HCT116 (cell line): ENCODE data around the gene TAF4. TPM values are rescaled to one million over a fixed set of nuclear protein-coding genes. Genes with fewer than 3 reads are reported as not detected.

Source experiments
- ATAC-seq: fragments of 200-7000 bp; cut with Tn5 transposase; 2 replicates; pipeline ENCODE4 v1.9.1; 2020; ENCODE audit warnings: mild to moderate bottlenecking, moderate library complexity
- BruUV-seq: library from RNA; stranded (reverse); fragments of 400-500 nt; replicated peaks from 2 replicates; lab custom pipeline; 2021; lab: Mats Ljungman, UMichigan
- CTCF ChIA-PET: fragments of 300-600 bp; sonication (Branson Sonifier 250); formaldehyde crosslinking; loops from one replicate; lab custom pipeline; 2021; ENCODE audit warnings: antibody characterized with exemption; lab: Charles Lee
- POLR2A ChIA-PET: fragments of 300-600, 350-600 bp; sonication (Branson Sonifier 250); formaldehyde crosslinking; loops from one replicate; lab custom pipeline; 2021; ENCODE audit warnings: antibody characterized with exemption; lab: Charles Lee
- RAD21 ChIA-PET, 2 experiments: fragments of 300-600 bp; sonication (Branson Sonifier 250); formaldehyde crosslinking; loops; one replicate each; lab custom pipeline; 2023; ENCODE audit warnings: low total read pairs in 2 of 2; ENCODE audit not compliant: uncharacterized antibody in 2 of 2, unreplicated experiment in 2 of 2, low non-redundant PET in 1 of 2; lab: Charles Lee
- DNase-seq: peaks from one replicate; pipeline ENCODE4 v3.0.0-alpha.2; 2010; ENCODE audit warnings: low read depth, low spot score
- H2AFZ ChIP-seq: fragments of 200-600 bp; shearing (Covaris generic), sonication (generic); 2 replicates; pipeline ENCODE4 v1.6.1; 2017; ENCODE audit warnings: low read depth, mixed run types, mixed read lengths, antibody characterized with exemption, low read length; ENCODE audit not compliant: poor library complexity, severe bottlenecking
- H3K27ac ChIP-seq: 2 replicates; pipeline ENCODE4 v1.5.1; 2012; ENCODE audit warnings: low read depth, low read length
- H3K27me3 ChIP-seq: fragments of 200-600 bp; sonication (generic); 2 replicates; pipeline ENCODE4 v1.6.1; 2016; ENCODE audit warnings: mixed run types, low read length, mixed read lengths; ENCODE audit not compliant: insufficient read depth
- H3K36me3 ChIP-seq, 2 experiments: fragments of 200-500 bp in 1 of 2; fragments of 200-600 bp in 1 of 2; sonication (Bioruptor generic) in 1 of 2; sonication (generic) in 1 of 2; 2 replicates each; pipeline versions ENCODE4 v1.5.1 to v1.6.1; 2014 to 2016; ENCODE audit warnings: low read length in 2 of 2, inconsistent platforms in 1 of 2, mixed read lengths in 1 of 2, mixed run types in 1 of 2; ENCODE audit not compliant: insufficient read depth in 2 of 2, control insufficient read depth in 1 of 2
- H3K4me1 ChIP-seq, 2 experiments: fragments of 200-600 bp in 1 of 2; sonication (generic) in 1 of 2; 2 replicates each; pipeline versions ENCODE4 v1.5.1 to v1.6.1; 2012 to 2017; ENCODE audit warnings: low read length in 2 of 2, inconsistent platforms in 1 of 2, mild to moderate bottlenecking in 1 of 2, mixed read lengths in 1 of 2, mixed run types in 1 of 2, moderate library complexity in 1 of 2; ENCODE audit not compliant: insufficient read depth in 2 of 2, control insufficient read depth in 1 of 2
- H3K4me2 ChIP-seq: fragments of 200-600 bp; sonication (generic); 2 replicates; pipeline ENCODE4 v1.6.1; 2017; ENCODE audit warnings: mixed run types, low read length, mixed read lengths
- H3K4me3 ChIP-seq, 2 experiments: fragments of 200-600 bp in 1 of 2; sonication (generic) in 1 of 2; replicated peaks in 1 of 2; 2 replicates each; pipeline ENCODE4 v1.5.1; 2011 to 2016; ENCODE audit warnings: low read length in 2 of 2, control low read depth in 1 of 2, low read depth in 1 of 2, mild to moderate bottlenecking in 1 of 2, mixed read lengths in 1 of 2, mixed run types in 1 of 2
- H3K79me2 ChIP-seq: fragments of 200-600 bp; sonication (generic); 2 replicates; pipeline ENCODE4 v1.6.1; 2017; ENCODE audit warnings: mild to moderate bottlenecking, mixed run types, low read length, moderate library complexity, mixed read lengths; ENCODE audit not compliant: insufficient read depth
- H3K9ac ChIP-seq: fragments of 200-600 bp; sonication (generic); 2 replicates; pipeline ENCODE4 v1.6.1; 2016; ENCODE audit warnings: low read length, mixed read lengths
- H3K9me2 ChIP-seq: fragments of 200-600 bp; sonication (generic), shearing (Covaris generic); 2 replicates; pipeline ENCODE4 v1.6.1; 2017; ENCODE audit warnings: mixed run types, mild to moderate bottlenecking, moderate library complexity; ENCODE audit not compliant: insufficient read depth
- H3K9me3 ChIP-seq, 2 experiments: fragments of 200-500 bp in 1 of 2; fragments of 200-600 bp in 1 of 2; sonication (Bioruptor generic) in 1 of 2; sonication (generic) in 1 of 2; 2 replicates each; pipeline ENCODE4 v1.6.1; 2014 to 2017; ENCODE audit warnings: low read length in 2 of 2, mixed read lengths in 2 of 2, inconsistent platforms in 1 of 2, low read depth in 1 of 2, mild to moderate bottlenecking in 1 of 2, mixed run types in 1 of 2, moderate library complexity in 1 of 2; ENCODE audit not compliant: control insufficient read depth in 1 of 2, insufficient read depth in 1 of 2
- H4K20me1 ChIP-seq: fragments of 200-600 bp; sonication (generic), shearing (Covaris generic); 2 replicates; pipeline ENCODE4 v1.6.1; 2017; ENCODE audit warnings: mixed run types, mild to moderate bottlenecking, moderate library complexity; ENCODE audit not compliant: insufficient read depth
- CBX3 ChIP-seq: IDR thresholded peaks from 2 replicates; pipeline ENCODE4 v1.6.1; 2012; ENCODE audit warnings: low read depth
- CTCF ChIP-seq, 3 experiments: fragments of 200-600 bp in 1 of 3; sonication (generic) in 1 of 3; IDR thresholded peaks in 2 of 3; conservative IDR thresholded peaks in 1 of 3; 2 replicates each; pipeline ENCODE4 v1.5.1; 2012 to 2017; ENCODE audit warnings: low read depth in 2 of 3, low read length in 2 of 3, antibody characterized with exemption in 1 of 3, borderline replicate concordance in 1 of 3, control low read depth in 1 of 3, mild to moderate bottlenecking in 1 of 3, mixed read lengths in 1 of 3, mixed run types in 1 of 3, moderate library complexity in 1 of 3; ENCODE audit not compliant: insufficient read depth in 1 of 3
- EGR1 ChIP-seq: IDR thresholded peaks from 2 replicates; pipeline ENCODE4 v1.6.1; 2012; ENCODE audit warnings: low read depth
- ELF1 ChIP-seq: IDR thresholded peaks from 2 replicates; pipeline ENCODE4 v1.6.1; 2012; ENCODE audit warnings: low read depth, borderline replicate concordance
- FOSL1 ChIP-seq: IDR thresholded peaks from 2 replicates; pipeline ENCODE4 v1.6.1; 2012; ENCODE audit warnings: low read depth
- JUND ChIP-seq: IDR thresholded peaks from 2 replicates; pipeline ENCODE4 v1.6.1; 2012
- MAX ChIP-seq: IDR thresholded peaks from 2 replicates; pipeline ENCODE4 v1.6.1; 2012
- POLR2A ChIP-seq: IDR thresholded peaks from 2 replicates; pipeline ENCODE4 v1.7.0; 2011; ENCODE audit warnings: borderline replicate concordance; ENCODE audit not compliant: insufficient read depth, insufficient read length; ENCODE audit errors: extremely low read depth
- POLR2AphosphoS5 ChIP-seq: IDR thresholded peaks from 2 replicates; pipeline ENCODE4 v1.6.1; 2011; ENCODE audit warnings: mild to moderate bottlenecking, low read depth, low read length, moderate library complexity
- RAD21 ChIP-seq: IDR thresholded peaks from 2 replicates; pipeline ENCODE4 v1.6.1; 2012; ENCODE audit warnings: low read depth, mild to moderate bottlenecking
- SRF ChIP-seq: IDR thresholded peaks from 2 replicates; pipeline ENCODE4 v1.6.1; 2012; ENCODE audit warnings: low read depth
- TCF7L2 ChIP-seq: IDR thresholded peaks from 2 replicates; pipeline ENCODE4 v1.7.0; 2011; ENCODE audit warnings: borderline replicate concordance, inconsistent platforms; ENCODE audit not compliant: insufficient read depth, insufficient read length; ENCODE audit errors: extremely low read depth
- YY1 ChIP-seq: IDR thresholded peaks from 2 replicates; pipeline ENCODE4 v1.6.1; 2011; ENCODE audit warnings: low read length, low read depth, moderate library complexity, mild to moderate bottlenecking; ENCODE audit not compliant: insufficient replicate concordance; ENCODE audit errors: extremely low read depth
- ZBTB33 ChIP-seq: IDR thresholded peaks from 2 replicates; pipeline ENCODE4 v1.6.1; 2011; ENCODE audit warnings: mild to moderate bottlenecking, low read length, moderate library complexity; ENCODE audit not compliant: insufficient replicate concordance; ENCODE audit errors: extremely low read depth
- ZFX ChIP-seq: fragments of 450-650 bp; IDR thresholded peaks from 2 replicates; pipeline ENCODE4 v1.6.1; 2017
- ZNF274 ChIP-seq: fragments of 200-500 bp; sonication (Bioruptor generic); IDR thresholded peaks from 2 replicates; pipeline ENCODE4 v1.6.1; 2014; ENCODE audit warnings: mild to moderate bottlenecking, low read depth, low read length, inconsistent platforms
- intact Hi-C: fragments of 100-400 bp; cut with micrococcal nuclease; formaldehyde crosslinking; loops from 2 replicates; pipeline ENCODE4 v1.10.0; 2022
- total RNA-seq: library from RNA; stranded (reverse); gene quantifications from one replicate; pipeline ENCODE4 v1.2.1, GENCODE V29; 2021; ENCODE audit not compliant: unreplicated experiment

The TAF4 gene
- total RNA-seq, 1 experiment from 2014 or later: 26.8 TPM

GRCh38 chr20:62066983-62067433 is 1.3 kb upstream of the TAF4 start:
- TSS peak; percentile 89 for BruUV-seq
- H2AFZ ChIP-seq: no peak overlapping the region

More at GRCh38 chr20:62066983-62067433, 1.3 kb upstream of the TAF4 start:
- Histone ChIP-seq H3K9me3 (no peaks in the 10 kb centered on the region), H3K4me2 (peak overlapping the region; percentile 81), H3K79me2 (peaks cover 25% of the 10 kb centered on the region), H3K27ac (peak overlapping the region; percentile 74), H3K27me3 (no peaks in the 10 kb centered on the region), H3K36me3 (peaks cover 0 to 5% of the 10 kb centered on the region in 2 experiments; a peak in 2 of 4 replicates), H3K4me3 (peak overlapping the region; percentile 59 to 63), H3K9me2 (no peaks in the 10 kb centered on the region), H3K9ac (peak overlapping the region; percentile 69), H3K4me1 (peaks cover 12 to 29% of the 10 kb centered on the region in 2 experiments), H4K20me1 (no peaks in the 10 kb centered on the region; the same call in 1 of the 2 replicates)
- ChIA-PET CTCF (no interaction called here), POLR2A (interaction anchor here (1.0 to 1.5 kb wide), 3 partner anchors 14 to 55 kb away, joined by 3 to 8 read pairs (median 7); partner anchors contain the start of gene LSM14B), RAD21 (no interaction called here)
- DNase-seq (no peak), ATAC-seq (no peak)
- intact Hi-C loops: loop anchor here (5.0 kb wide), 1 partner anchor 55 kb away; the partner anchor contains the start of gene LSM14B
- TF ChIP-seq FOSL1 (no peak), YY1 (no peak), ZNF274 (no peak), EGR1 (no peak), MAX (no peak), RAD21 (no peak), TCF7L2 (no peak), CTCF (IDR thresholded peaks at IDR 0.05 in 2 of 3, conservative IDR thresholded peaks at IDR 0.05 in 1 of 3; ENCODE audit: borderline replicate concordance in 1 of 3, insufficient read depth in 1 of 3, low read depth in 2 of 3, low read length in 2 of 3) (no peak), CBX3 (no peak), POLR2AphosphoS5 (no peak), ZBTB33 (no peak), ZFX (no peak), POLR2A (no peak), SRF (no peak), ELF1 (no peak), JUND (no peak)
